ENCODE data around the gene RAB20. TPM values are rescaled to one million over a fixed set of nuclear protein-coding genes. Genes with fewer than 3 reads are reported as not detected.

Gene RAB20
- total RNA-seq, 1 donor from 2014 or later, result 1.5 TPM

GRCh38 chr13:110590577-110590976 is 29.1 kb upstream of the RAB20 start:
- H3K27me3 Mint-ChIP-seq (ENCODE audit: unreplicated experiment), result peaks cover 1% of the 10 kb centered on the region
- DNase-seq (ENCODE audit: low spot score), result no peak
- no peak for TF ChIP-seq CTCF (IDR thresholded peaks at IDR 0.05; ENCODE audit: unreplicated experiment)
- H3K27ac Mint-ChIP-seq (ENCODE audit: unreplicated experiment), result no peak overlapping the region
- H3K4me1 Mint-ChIP-seq (ENCODE audit: unreplicated experiment), result no peaks in the 10 kb centered on the region
- H3K36me3 Mint-ChIP-seq (ENCODE audit: low read depth, unreplicated experiment), result no peaks in the 10 kb centered on the region
- H3K4me3 Mint-ChIP-seq (ENCODE audit: unreplicated experiment), result no peak overlapping the region
- H3K9me3 Mint-ChIP-seq (ENCODE audit: unreplicated experiment), result no peaks in the 10 kb centered on the region

- Mint-ChIP-seq H3K36me3 (ENCODE audit: low read depth, unreplicated experiment) (no peaks in the 10 kb centered on the region), H3K27ac (ENCODE audit: unreplicated experiment) (no peak overlapping the region), H3K27me3 (ENCODE audit: unreplicated experiment) (peaks cover 1% of the 10 kb centered on the region), H3K4me1 (ENCODE audit: unreplicated experiment) (no peaks in the 10 kb centered on the region), H3K4me3 (ENCODE audit: unreplicated experiment) (no peak overlapping the region), H3K9me3 (ENCODE audit: unreplicated experiment) (no peaks in the 10 kb centered on the region)
- TF ChIP-seq CTCF (IDR thresholded peaks at IDR 0.05; ENCODE audit: unreplicated experiment), result no peak
- DNase-seq (ENCODE audit: low spot score), result no peak
These were observed 28.4 kb upstream of the RAB20 start for GRCh38 chr13:110589793-110590390.

DNA sequence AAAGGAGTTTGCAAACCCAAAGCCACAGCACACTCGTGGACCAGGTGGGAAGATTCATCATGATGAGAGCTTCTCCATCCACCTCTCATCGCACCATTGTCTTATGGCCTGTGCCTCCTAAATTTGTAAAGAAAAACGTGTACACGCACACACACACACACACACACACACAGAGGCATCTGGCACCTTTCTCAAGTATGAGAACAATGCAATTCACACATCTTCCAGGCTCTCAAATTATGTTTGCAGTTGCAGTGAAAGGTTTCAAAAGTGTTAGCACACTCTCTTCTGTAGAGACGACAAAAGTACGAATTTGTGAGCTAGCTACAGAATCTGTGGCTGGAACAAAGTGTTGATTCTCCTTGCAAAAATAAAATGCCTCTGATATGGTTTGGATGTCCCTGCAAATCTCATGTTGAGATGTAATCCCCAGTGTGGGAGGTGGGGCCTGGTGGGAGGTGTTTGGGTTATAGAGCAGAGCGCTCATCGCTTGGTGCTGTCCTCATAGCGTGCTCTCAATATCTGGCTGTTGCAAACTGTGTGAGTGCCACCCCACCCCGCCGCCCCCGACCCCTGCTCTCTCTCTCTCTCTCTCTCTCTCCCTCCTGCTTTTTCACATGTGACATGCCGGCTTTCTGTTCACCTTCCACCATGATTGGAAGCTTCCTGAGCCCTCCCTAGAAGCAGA is 21.8 kb upstream of the RAB20 start:
- TF ChIP-seq CTCF (IDR thresholded peaks at IDR 0.05; ENCODE audit: unreplicated experiment), result no peak
- Mint-ChIP-seq H3K4me1 (ENCODE audit: unreplicated experiment) (no peaks in the 10 kb centered on the region), H3K9me3 (ENCODE audit: unreplicated experiment) (no peaks in the 10 kb centered on the region), H3K4me3 (ENCODE audit: unreplicated experiment) (no peak overlapping the region), H3K27me3 (ENCODE audit: unreplicated experiment) (peaks cover 3% of the 10 kb centered on the region), H3K36me3 (ENCODE audit: low read depth, unreplicated experiment) (no peaks in the 10 kb centered on the region), H3K27ac (ENCODE audit: unreplicated experiment) (no peak overlapping the region)
- no peak for DNase-seq (ENCODE audit: low spot score)

GRCh38 chr13:110582421-110582954 is 21.0 kb upstream of the RAB20 start:
- Mint-ChIP-seq H3K36me3 (ENCODE audit: low read depth, unreplicated experiment) (no peaks in the 10 kb centered on the region), H3K4me3 (ENCODE audit: unreplicated experiment) (no peak overlapping the region), H3K9me3 (ENCODE audit: unreplicated experiment) (no peaks in the 10 kb centered on the region), H3K27ac (ENCODE audit: unreplicated experiment) (no peak overlapping the region), H3K27me3 (ENCODE audit: unreplicated experiment) (peaks cover 3% of the 10 kb centered on the region), H3K4me1 (ENCODE audit: unreplicated experiment) (no peaks in the 10 kb centered on the region)
- TF ChIP-seq CTCF (IDR thresholded peaks at IDR 0.05; ENCODE audit: unreplicated experiment), result no peak
- DNase-seq (ENCODE audit: low spot score), result no peak

All from endothelial cell (in vitro differentiated cells).